ENCODE data around the gene XYLB.

DNA sequence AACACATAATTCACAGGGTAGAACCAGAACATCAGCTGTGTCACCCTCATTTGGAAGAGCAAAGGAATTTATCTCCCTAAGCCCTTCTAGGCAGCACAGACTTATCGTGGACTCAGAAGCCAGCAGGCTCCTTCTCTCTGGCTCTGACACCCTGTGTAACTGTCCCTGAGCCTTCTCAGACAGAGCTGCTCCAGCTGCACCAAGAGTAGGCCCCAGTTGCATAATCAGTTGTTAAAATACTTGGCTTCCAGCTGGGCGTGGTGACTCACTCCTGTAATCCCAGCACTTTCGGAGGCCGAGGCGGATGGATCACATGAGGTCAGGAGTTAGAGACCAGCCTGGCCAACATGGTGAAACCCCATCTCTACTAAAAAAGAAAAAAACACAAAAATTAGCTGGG is 57.7 kb downstream of the XYLB start:
- TF ChIP-seq POLR2AphosphoS5 (IDR thresholded peaks at IDR 0.05; ENCODE audit: low read depth, low read length): no peak
- no peak for TF ChIP-seq POLR2A (IDR thresholded peaks at IDR 0.05; ENCODE audit: low read depth, low read length)
- TF ChIP-seq SPI1 (IDR thresholded peaks at IDR 0.05; ENCODE audit: low read depth, low read length): no peak

Measured in GM12891 (cell line).